Measurements from ENCODE around the gene SLC44A4.
A peak's percentile ranks its signal among the peaks of the same experiment; 100 is the strongest.

Gene SLC44A4

GRCh38 chr6:31899882-31900722 lies 21.3 kb upstream of the SLC44A4 start:
- Histone ChIP-seq H3K4me1 (ENCODE audit: control insufficient read depth, insufficient read depth, low read length) (peaks cover 28% of the 10 kb centered on the region), H3K4me3 (ENCODE audit: low read length) (no peak overlapping the region), H3K27me3 (ENCODE audit: control insufficient read depth, insufficient read depth, low read length) (no peaks in the 10 kb centered on the region), H3K9ac (ENCODE audit: low read depth, low read length) (no peak overlapping the region), H3K4me2 (ENCODE audit: low read length) (no peak overlapping the region), H3K36me3 (ENCODE audit: insufficient read depth, low read length) (peaks cover 2% of the 10 kb centered on the region), H3K9me3 (replicated peaks; ENCODE audit: low read length) (no peaks in the 10 kb centered on the region)

GRCh38 chr6:31899215-31899614 lies 20.4 kb upstream of the SLC44A4 start:
- Histone ChIP-seq H3K36me3 (ENCODE audit: insufficient read depth, low read length) (peaks cover 5% of the 10 kb centered on the region), H3K9me3 (replicated peaks; ENCODE audit: low read length) (no peaks in the 10 kb centered on the region), H3K4me1 (ENCODE audit: control insufficient read depth, insufficient read depth, low read length) (peaks cover 28% of the 10 kb centered on the region), H3K9ac (ENCODE audit: low read depth, low read length) (no peak overlapping the region), H3K4me2 (ENCODE audit: low read length) (no peak overlapping the region), H3K4me3 (ENCODE audit: low read length) (no peak overlapping the region), H3K27me3 (ENCODE audit: control insufficient read depth, insufficient read depth, low read length) (no peaks in the 10 kb centered on the region)

- Histone ChIP-seq H3K4me1 (ENCODE audit: control insufficient read depth, insufficient read depth, low read length) (peaks cover 29% of the 10 kb centered on the region), H3K9ac (ENCODE audit: low read depth, low read length) (peak overlapping the region; percentile 85), H3K4me2 (ENCODE audit: low read length) (peak overlapping the region; percentile 94), H3K36me3 (ENCODE audit: insufficient read depth, low read length) (peaks cover 6% of the 10 kb centered on the region), H3K27me3 (ENCODE audit: control insufficient read depth, insufficient read depth, low read length) (no peaks in the 10 kb centered on the region), H3K9me3 (replicated peaks; ENCODE audit: low read length) (no peaks in the 10 kb centered on the region), H3K4me3 (ENCODE audit: low read length) (peak overlapping the region; percentile 96)
These were observed 19.7 kb upstream of the SLC44A4 start for GRCh38 chr6:31898383-31899011.

- Histone ChIP-seq H3K27me3 (ENCODE audit: control insufficient read depth, insufficient read depth, low read length) (no peaks in the 10 kb centered on the region), H3K4me1 (ENCODE audit: control insufficient read depth, insufficient read depth, low read length) (peaks cover 34% of the 10 kb centered on the region), H3K9ac (ENCODE audit: low read depth, low read length) (peak within 1 kb of the TSS; percentile 85), H3K4me2 (ENCODE audit: low read length) (peak within 1 kb of the TSS; percentile 94), H3K9me3 (replicated peaks; ENCODE audit: low read length) (no peaks in the 10 kb centered on the region), H3K4me3 (ENCODE audit: low read length) (peak within 1 kb of the TSS; percentile 96), H3K36me3 (ENCODE audit: insufficient read depth, low read length) (peaks cover 13% of the 10 kb centered on the region)
These were observed 19.0 kb upstream of the SLC44A4 start, which contains the start of gene EHMT2 for GRCh38 chr6:31897612-31898382. Gene EHMT2 (minus strand): TSS chr6:31897698. CDS start chr6:31897677, 21 bp downstream.

- H3K9ac ChIP-seq (ENCODE audit: low read depth, low read length): peak overlapping the region; percentile 85
These were observed 18.2 kb upstream of the SLC44A4 start for GRCh38 chr6:31896856-31897611.

GRCh38 chr6:31896493-31896855 lies 17.7 kb upstream of the SLC44A4 start:
- H3K9me3 ChIP-seq (replicated peaks; ENCODE audit: low read length): no peaks in the 10 kb centered on the region
- H3K4me1 ChIP-seq (ENCODE audit: control insufficient read depth, insufficient read depth, low read length): peaks cover 32% of the 10 kb centered on the region
- H3K4me3 ChIP-seq (ENCODE audit: low read length): peak overlapping the region; percentile 96
- no peaks in the 10 kb centered on the region for H3K27me3 ChIP-seq (ENCODE audit: control insufficient read depth, insufficient read depth, low read length)
- H3K4me2 ChIP-seq (ENCODE audit: low read length): peak overlapping the region; percentile 94
- peak overlapping the region; percentile 85 for H3K9ac ChIP-seq (ENCODE audit: low read depth, low read length)
- H3K36me3 ChIP-seq (ENCODE audit: insufficient read depth, low read length): peaks cover 27% of the 10 kb centered on the region

More at GRCh38 chr6:31896856-31897611, 18.2 kb upstream of the SLC44A4 start:
- Histone ChIP-seq H3K27me3 (ENCODE audit: control insufficient read depth, insufficient read depth, low read length) (no peaks in the 10 kb centered on the region), H3K36me3 (ENCODE audit: insufficient read depth, low read length) (peaks cover 21% of the 10 kb centered on the region), H3K4me3 (ENCODE audit: low read length) (peak overlapping the region; percentile 96), H3K9me3 (replicated peaks; ENCODE audit: low read length) (no peaks in the 10 kb centered on the region), H3K4me2 (ENCODE audit: low read length) (peak overlapping the region; percentile 94), H3K4me1 (ENCODE audit: control insufficient read depth, insufficient read depth, low read length) (peaks cover 32% of the 10 kb centered on the region)

- Histone ChIP-seq H3K9me3 (replicated peaks; ENCODE audit: low read length) (no peaks in the 10 kb centered on the region), H3K4me2 (ENCODE audit: low read length) (no peak overlapping the region), H3K27me3 (ENCODE audit: control insufficient read depth, insufficient read depth, low read length) (no peaks in the 10 kb centered on the region), H3K4me3 (ENCODE audit: low read length) (no peak overlapping the region), H3K36me3 (ENCODE audit: insufficient read depth, low read length) (peaks cover 53% of the 10 kb centered on the region), H3K9ac (ENCODE audit: low read depth, low read length) (no peak overlapping the region), H3K4me1 (ENCODE audit: control insufficient read depth, insufficient read depth, low read length) (peaks cover 21% of the 10 kb centered on the region)
These were observed 14.0 kb upstream of the SLC44A4 start for GRCh38 chr6:31892821-31893220.

GRCh38 chr6:31889331-31889972 lies 10.7 kb upstream of the SLC44A4 start:
- Histone ChIP-seq H3K4me3 (ENCODE audit: low read length) (no peak overlapping the region), H3K36me3 (ENCODE audit: insufficient read depth, low read length) (peaks cover 62% of the 10 kb centered on the region), H3K4me1 (ENCODE audit: control insufficient read depth, insufficient read depth, low read length) (peaks cover 11% of the 10 kb centered on the region), H3K27me3 (ENCODE audit: control insufficient read depth, insufficient read depth, low read length) (no peaks in the 10 kb centered on the region), H3K9ac (ENCODE audit: low read depth, low read length) (no peak overlapping the region), H3K4me2 (ENCODE audit: low read length) (no peak overlapping the region), H3K9me3 (replicated peaks; ENCODE audit: low read length) (no peaks in the 10 kb centered on the region)

GRCh38 chr6:31888276-31889258 lies 9.8 kb upstream of the SLC44A4 start:
- no peak overlapping the region for H3K4me3 ChIP-seq (ENCODE audit: low read length)
- H3K9me3 ChIP-seq (replicated peaks; ENCODE audit: low read length): no peaks in the 10 kb centered on the region
- no peak overlapping the region for H3K9ac ChIP-seq (ENCODE audit: low read depth, low read length)
- peaks cover 11% of the 10 kb centered on the region for H3K4me1 ChIP-seq (ENCODE audit: control insufficient read depth, insufficient read depth, low read length)
- H3K36me3 ChIP-seq (ENCODE audit: insufficient read depth, low read length): peaks cover 63% of the 10 kb centered on the region
- no peak overlapping the region for H3K4me2 ChIP-seq (ENCODE audit: low read length)
- no peaks in the 10 kb centered on the region for H3K27me3 ChIP-seq (ENCODE audit: control insufficient read depth, insufficient read depth, low read length)
